Measurements from ENCODE around the gene CACNA1A. TPM values are rescaled to one million over a fixed set of nuclear protein-coding genes. Genes with fewer than 3 reads are reported as not detected.
"Not testable (repeated sequence)": the region's sequence is repeated elsewhere in the genome, so short reads cannot be mapped to it uniquely, and the experiment has no call there.

CACNA1A gene
- total RNA-seq, 1 donor: 42.8 TPM

DNA sequence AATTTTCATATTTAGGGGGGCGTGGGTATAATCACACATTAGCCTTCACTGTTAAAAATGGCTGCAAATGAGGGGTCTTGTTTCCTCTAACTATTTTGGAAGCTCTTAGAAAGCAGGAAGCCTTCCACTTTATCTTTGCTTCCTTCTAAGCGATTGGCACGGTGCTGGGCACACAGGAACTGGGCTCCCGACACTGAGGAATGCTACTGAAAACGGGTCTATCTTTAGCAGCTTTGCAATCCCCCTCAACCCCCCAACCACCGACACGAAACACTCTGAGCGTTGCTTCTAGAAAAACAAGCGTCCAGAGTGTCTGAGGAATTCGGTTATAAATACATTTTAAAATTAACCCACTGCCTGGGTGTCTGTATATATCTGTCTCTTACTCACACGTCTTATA lies 143.6 kb downstream of the CACNA1A start:
- no peak overlapping the region for H3K4me3 ChIP-seq (ENCODE audit: low read depth, low read length)
- DNase-seq (ENCODE audit: low read depth): no peak
- TF ChIP-seq, protein P1, sequence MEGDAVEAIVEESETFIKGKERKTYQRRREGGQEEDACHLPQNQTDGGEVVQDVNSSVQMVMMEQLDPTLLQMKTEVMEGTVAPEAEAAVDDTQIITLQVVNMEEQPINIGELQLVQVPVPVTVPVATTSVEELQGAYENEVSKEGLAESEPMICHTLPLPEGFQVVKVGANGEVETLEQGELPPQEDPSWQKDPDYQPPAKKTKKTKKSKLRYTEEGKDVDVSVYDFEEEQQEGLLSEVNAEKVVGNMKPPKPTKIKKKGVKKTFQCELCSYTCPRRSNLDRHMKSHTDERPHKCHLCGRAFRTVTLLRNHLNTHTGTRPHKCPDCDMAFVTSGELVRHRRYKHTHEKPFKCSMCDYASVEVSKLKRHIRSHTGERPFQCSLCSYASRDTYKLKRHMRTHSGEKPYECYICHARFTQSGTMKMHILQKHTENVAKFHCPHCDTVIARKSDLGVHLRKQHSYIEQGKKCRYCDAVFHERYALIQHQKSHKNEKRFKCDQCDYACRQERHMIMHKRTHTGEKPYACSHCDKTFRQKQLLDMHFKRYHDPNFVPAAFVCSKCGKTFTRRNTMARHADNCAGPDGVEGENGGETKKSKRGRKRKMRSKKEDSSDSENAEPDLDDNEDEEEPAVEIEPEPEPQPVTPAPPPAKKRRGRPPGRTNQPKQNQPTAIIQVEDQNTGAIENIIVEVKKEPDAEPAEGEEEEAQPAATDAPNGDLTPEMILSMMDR (IDR thresholded peaks at IDR 0.05; ENCODE audit: insufficient read depth, low read length): no peak

DNA sequence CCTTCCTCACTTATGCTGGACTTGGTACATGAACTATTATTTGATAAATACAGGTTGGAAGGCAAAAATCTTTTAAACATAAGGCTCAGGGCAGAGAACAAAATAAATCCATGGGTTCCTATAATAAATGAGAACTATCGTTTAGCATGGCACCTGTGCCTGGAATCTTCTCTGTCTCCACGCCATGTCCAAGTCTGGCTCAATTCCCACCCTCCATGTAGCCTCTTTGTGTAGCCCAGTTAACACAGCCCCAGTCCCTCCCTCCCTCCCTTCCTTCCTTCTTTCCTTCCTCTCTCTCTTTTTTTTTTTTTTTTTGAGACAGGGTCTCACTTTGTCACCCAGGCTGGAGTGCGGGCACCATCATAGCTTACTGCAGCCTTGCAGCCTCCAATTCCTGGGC lies 144.6 kb downstream of the CACNA1A start:
- not testable (repeated sequence) for H3K4me3 ChIP-seq (ENCODE audit: low read depth, low read length); DNase-seq (ENCODE audit: low read depth)

DNA sequence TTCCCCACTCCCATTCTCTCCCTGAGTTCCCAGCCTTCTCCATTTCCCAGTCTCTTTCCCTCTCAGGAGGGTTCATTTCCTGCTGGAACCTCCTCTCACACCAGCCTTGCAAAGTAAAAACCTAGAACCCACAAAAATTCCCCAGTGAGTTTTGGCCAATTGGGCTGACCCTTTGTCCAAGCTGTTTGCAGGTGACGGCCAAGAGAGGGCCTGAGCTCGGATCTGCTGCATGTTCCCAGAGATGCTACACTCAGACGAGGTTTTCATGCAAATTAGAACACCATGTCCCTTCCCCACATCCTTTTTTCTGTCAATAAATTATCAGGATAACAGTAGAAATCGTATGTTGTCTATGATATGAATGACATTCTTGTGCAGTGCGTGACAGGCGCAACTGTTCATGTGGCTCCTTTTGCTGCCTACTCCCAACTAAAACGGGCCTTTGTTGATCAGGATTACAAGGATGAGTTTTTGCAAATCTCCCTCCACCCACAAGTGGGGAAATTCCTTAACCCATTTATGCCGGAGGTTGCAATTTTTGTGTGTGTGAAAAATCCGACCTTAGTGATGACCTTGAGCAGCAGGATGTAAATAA lies 149.5 kb downstream of the CACNA1A start:
- DNase-seq (ENCODE audit: low read depth): no peak
- TF ChIP-seq, protein P1 (IDR thresholded peaks at IDR 0.05; ENCODE audit: insufficient read depth, low read length): no peak
- H3K4me3 ChIP-seq (ENCODE audit: low read depth, low read length): no peak overlapping the region

DNA sequence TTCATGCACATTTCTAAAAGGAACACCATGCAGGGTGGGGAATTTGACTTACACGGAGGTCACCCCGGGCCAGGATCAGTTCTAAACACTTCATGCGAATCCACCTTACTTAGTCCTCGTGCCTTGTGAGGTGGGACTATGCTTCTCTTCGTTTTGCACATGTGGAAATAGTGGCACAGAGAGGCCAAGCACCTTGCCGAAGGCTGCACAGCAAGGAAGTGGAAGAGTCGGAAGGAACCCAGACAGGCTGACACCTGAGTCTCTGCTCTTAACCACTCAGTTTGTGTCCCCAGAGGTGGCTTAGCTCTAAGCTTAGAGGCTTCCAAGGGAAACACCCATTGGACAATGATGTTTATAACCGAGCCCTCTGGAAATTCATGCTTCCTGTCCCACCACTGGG lies 150.1 kb downstream of the CACNA1A start:
- DNase-seq (ENCODE audit: low read depth): no peak
- no peak overlapping the region for H3K4me3 ChIP-seq (ENCODE audit: low read depth, low read length)
- TF ChIP-seq, protein P1 (IDR thresholded peaks at IDR 0.05; ENCODE audit: insufficient read depth, low read length): no peak

DNA sequence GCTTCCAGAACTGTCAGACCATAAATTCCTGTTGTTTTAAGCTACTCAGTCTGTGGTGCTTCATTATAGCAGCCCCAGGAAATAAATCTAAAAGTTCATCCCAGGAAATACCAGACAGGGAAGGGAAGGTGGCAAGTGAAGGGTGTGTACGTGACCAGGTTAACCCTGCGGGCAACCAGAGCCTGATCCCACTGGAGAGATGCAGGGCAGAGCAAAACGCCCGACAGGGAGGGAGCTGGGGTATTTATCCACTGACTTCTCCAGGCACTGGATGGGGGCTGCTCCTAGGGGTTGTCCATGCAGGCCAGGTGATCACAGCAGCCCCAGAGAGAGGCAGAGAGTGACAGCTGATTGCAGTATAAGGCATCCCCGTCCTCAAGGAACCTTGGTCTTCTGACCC lies 150.9 kb downstream of the CACNA1A start:
- TF ChIP-seq, protein P1 (IDR thresholded peaks at IDR 0.05; ENCODE audit: insufficient read depth, low read length): no peak
- DNase-seq (ENCODE audit: low read depth): no peak
- H3K4me3 ChIP-seq (ENCODE audit: low read depth, low read length): no peak overlapping the region

DNA sequence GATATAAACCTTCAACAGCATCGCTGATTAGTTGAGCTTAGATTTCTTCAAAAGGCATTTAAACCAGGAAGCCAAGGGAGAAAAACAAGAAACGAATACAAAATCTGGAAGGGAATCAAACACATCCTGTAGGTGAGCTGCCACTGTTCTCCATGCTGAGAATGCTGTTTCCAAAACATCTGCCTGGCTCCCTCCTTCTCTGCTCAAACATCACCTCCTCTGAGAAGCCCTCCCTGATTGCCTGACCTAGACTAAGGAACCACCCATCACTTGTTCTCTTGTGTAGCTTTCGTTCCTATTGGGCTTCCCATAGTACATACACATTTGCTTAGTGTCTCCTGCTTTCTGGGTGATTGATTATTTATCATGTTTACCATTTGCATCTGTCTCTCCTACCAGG lies 152.7 kb downstream of the CACNA1A start:
- no peak for DNase-seq (ENCODE audit: low read depth)
- no peak overlapping the region for H3K4me3 ChIP-seq (ENCODE audit: low read depth, low read length)
- TF ChIP-seq, protein P1 (IDR thresholded peaks at IDR 0.05; ENCODE audit: insufficient read depth, low read length): no peak

DNA sequence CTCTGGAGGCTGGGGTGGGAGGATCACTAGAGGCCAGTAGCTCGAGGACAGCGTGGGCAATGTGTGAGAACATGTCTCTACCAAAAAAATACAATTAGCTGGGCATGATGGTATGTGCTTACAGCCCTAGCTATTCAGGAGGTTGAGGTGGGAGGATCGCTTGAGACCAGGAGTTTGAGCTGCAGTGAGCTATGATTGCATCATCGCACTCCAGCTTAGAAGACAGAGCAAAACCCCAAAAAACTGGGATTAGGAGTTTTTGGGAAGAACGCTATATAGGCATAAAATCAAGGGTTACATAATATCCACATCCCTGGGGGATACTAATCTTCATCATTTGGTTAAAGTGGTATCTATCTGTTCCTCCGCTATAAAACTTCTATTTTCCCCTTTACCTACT lies 155.5 kb downstream of the CACNA1A start:
- no peak for DNase-seq (ENCODE audit: low read depth)
- TF ChIP-seq, protein P1 (IDR thresholded peaks at IDR 0.05; ENCODE audit: insufficient read depth, low read length): no peak
- no peak overlapping the region for H3K4me3 ChIP-seq (ENCODE audit: low read depth, low read length)

All from fibroblast of the aortic adventitia (primary cell).